ENCODE measurements around the gene FBH1. TPM values are rescaled to one million over a fixed set of nuclear protein-coding genes. Genes with fewer than 3 reads are reported as not detected.

Gene FBH1
- total RNA-seq, 1 experiment from 2014 or later = 22.0 TPM

DNA sequence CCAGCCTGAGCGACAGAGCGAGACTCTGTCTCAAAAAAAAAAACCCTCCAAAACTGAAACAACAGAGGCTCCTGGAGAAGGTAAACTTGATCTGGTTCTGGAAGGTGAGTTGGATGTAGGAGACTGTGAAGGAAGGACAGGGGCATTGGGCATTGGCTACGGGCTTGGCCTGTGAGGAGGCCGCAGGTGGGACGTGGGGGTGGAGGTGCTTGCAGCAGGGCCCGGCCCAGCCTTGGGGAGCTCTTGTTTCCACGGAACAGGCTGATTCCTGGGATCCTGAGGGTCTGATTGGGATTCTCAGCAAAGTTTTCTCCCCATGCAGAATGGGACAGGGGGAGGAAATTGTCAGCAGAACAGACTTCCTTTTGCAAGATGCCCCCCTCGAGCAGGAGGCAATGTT, 56.7 kb downstream of the FBH1 start:
- intact Hi-C loops (cut with micrococcal nuclease) = loop anchor here (5.0 kb wide), 1 partner anchor 141 kb away; the partner anchor contains the start of gene RBM17
- Histone ChIP-seq H3K4me2 (ENCODE audit: low read length) (no peak overlapping the region), H4K20me1 (ENCODE audit: low read length) (no peaks in the 10 kb centered on the region), H2AFZ (ENCODE audit: low read length) (no peak overlapping the region), H3K9me3 (ENCODE audit: low read length) (no peaks in the 10 kb centered on the region), H3K27ac (ENCODE audit: low read length) (no peak overlapping the region), H3K9me2 (replicated peaks; ENCODE audit: low read length) (no peaks in the 10 kb centered on the region), H3K36me3 (ENCODE audit: low read depth, low read length) (no peaks in the 10 kb centered on the region), H3K4me3 (ENCODE audit: low read length) (no peak overlapping the region), H3K9ac (ENCODE audit: low read length) (no peak overlapping the region), H3F3A (ENCODE audit: low read length, unreplicated experiment) (no peaks in the 10 kb centered on the region), H3K4me1 (ENCODE audit: insufficient read depth, low read length) (peaks cover 36% of the 10 kb centered on the region), H3K79me2 (ENCODE audit: low read length) (no peaks in the 10 kb centered on the region), H3K27me3 (ENCODE audit: low read length) (no peaks in the 10 kb centered on the region)
- BruUV-seq (replicated peaks) = no TSS peak
- DNase-seq = no peak
- TF ChIP-seq EZH2phosphoT487 (IDR thresholded peaks at IDR 0.05; ENCODE audit: borderline replicate concordance, low read length) (no peak), EZH2 (IDR thresholded peaks at IDR 0.05; ENCODE audit: low read length, unreplicated experiment) (no peak)
- TF ChIP-seq, protein P1, sequence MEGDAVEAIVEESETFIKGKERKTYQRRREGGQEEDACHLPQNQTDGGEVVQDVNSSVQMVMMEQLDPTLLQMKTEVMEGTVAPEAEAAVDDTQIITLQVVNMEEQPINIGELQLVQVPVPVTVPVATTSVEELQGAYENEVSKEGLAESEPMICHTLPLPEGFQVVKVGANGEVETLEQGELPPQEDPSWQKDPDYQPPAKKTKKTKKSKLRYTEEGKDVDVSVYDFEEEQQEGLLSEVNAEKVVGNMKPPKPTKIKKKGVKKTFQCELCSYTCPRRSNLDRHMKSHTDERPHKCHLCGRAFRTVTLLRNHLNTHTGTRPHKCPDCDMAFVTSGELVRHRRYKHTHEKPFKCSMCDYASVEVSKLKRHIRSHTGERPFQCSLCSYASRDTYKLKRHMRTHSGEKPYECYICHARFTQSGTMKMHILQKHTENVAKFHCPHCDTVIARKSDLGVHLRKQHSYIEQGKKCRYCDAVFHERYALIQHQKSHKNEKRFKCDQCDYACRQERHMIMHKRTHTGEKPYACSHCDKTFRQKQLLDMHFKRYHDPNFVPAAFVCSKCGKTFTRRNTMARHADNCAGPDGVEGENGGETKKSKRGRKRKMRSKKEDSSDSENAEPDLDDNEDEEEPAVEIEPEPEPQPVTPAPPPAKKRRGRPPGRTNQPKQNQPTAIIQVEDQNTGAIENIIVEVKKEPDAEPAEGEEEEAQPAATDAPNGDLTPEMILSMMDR (conservative IDR thresholded peaks at IDR 0.05; ENCODE audit: low read depth, low read length) = no peak
- ATAC-seq = no peak
- CTCF ChIA-PET = no interaction called here
- POLR2A ChIA-PET (ENCODE audit: unreplicated experiment) = no interaction called here

DNA sequence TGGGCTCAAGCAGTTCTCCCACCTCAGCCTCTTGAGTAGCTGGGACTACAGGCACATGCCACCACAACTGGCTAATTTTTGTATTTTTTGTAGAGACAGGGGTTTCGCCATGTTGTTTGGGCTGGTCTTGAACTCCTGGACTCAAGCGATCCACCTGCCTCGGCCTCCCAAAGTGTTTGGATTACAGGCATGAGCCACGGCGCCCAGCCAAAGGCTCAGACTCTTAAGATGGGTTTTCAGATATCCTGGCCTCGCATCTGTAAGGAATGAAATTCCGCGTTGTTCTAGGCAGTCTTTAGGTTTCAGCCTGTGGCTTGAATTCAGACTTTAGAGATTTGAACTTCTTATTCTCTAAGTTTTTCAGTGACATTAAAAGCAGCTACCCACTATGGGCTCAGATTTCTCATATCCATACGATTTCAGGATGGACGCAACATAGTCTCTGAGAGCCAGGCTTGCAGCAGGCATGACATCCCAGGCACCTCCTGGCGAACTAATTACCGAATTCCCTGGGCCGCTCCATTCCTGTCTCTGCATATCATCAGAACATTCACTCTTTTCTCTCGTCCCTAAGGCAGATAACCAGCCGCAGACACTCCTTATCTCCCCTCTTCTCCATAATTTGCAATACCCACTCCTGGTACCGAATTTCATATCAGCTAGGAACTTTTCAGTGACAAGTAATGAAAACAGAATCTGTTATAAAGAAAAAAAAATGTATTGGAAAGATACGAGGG, 57.6 kb downstream of the FBH1 start:
- Histone ChIP-seq H3K36me3 (ENCODE audit: low read depth, low read length) (no peaks in the 10 kb centered on the region), H3K27ac (ENCODE audit: low read length) (no peak overlapping the region)
- CTCF ChIA-PET = no interaction called here

More for the DNA sequence above, 57.6 kb downstream of the FBH1 start:
- ATAC-seq (no peak), DNase-seq (no peak)
- H3K4me1 ChIP-seq (ENCODE audit: insufficient read depth, low read length) = peaks cover 36% of the 10 kb centered on the region
- POLR2A ChIA-PET (ENCODE audit: unreplicated experiment) = no interaction called here
- intact Hi-C loops (cut with micrococcal nuclease) = loop anchor here (2.0 to 5.0 kb wide), 2 partner anchors 103 to 140 kb away; partner anchors contain the start of gene RBM17
- H3K27me3 ChIP-seq (ENCODE audit: low read length) = no peaks in the 10 kb centered on the region
- BruUV-seq (replicated peaks) = no TSS peak
- H3F3A ChIP-seq (ENCODE audit: low read length, unreplicated experiment) = no peaks in the 10 kb centered on the region
- H3K9ac ChIP-seq (ENCODE audit: low read length) = no peak overlapping the region
- no peak overlapping the region for H2AFZ ChIP-seq (ENCODE audit: low read length)
- TF ChIP-seq, protein P1 (conservative IDR thresholded peaks at IDR 0.05; ENCODE audit: low read depth, low read length) = no peak
- TF ChIP-seq EZH2 (IDR thresholded peaks at IDR 0.05; ENCODE audit: low read length, unreplicated experiment) (no peak), EZH2phosphoT487 (IDR thresholded peaks at IDR 0.05; ENCODE audit: borderline replicate concordance, low read length) (no peak)
- H3K79me2 ChIP-seq (ENCODE audit: low read length) = no peaks in the 10 kb centered on the region
- no peak overlapping the region for H3K4me2 ChIP-seq (ENCODE audit: low read length)
- H3K9me3 ChIP-seq (ENCODE audit: low read length) = no peaks in the 10 kb centered on the region
- H4K20me1 ChIP-seq (ENCODE audit: low read length) = no peaks in the 10 kb centered on the region
- H3K9me2 ChIP-seq (replicated peaks; ENCODE audit: low read length) = no peaks in the 10 kb centered on the region
- H3K4me3 ChIP-seq (ENCODE audit: low read length) = no peak overlapping the region
